Measurements from ENCODE around the gene SPATA33. TPM values are rescaled to one million over a fixed set of nuclear protein-coding genes. Genes with fewer than 3 reads are reported as not detected.

Gene SPATA33
- total RNA-seq, 1 donor from 2014 or later: 13.8 TPM

DNA sequence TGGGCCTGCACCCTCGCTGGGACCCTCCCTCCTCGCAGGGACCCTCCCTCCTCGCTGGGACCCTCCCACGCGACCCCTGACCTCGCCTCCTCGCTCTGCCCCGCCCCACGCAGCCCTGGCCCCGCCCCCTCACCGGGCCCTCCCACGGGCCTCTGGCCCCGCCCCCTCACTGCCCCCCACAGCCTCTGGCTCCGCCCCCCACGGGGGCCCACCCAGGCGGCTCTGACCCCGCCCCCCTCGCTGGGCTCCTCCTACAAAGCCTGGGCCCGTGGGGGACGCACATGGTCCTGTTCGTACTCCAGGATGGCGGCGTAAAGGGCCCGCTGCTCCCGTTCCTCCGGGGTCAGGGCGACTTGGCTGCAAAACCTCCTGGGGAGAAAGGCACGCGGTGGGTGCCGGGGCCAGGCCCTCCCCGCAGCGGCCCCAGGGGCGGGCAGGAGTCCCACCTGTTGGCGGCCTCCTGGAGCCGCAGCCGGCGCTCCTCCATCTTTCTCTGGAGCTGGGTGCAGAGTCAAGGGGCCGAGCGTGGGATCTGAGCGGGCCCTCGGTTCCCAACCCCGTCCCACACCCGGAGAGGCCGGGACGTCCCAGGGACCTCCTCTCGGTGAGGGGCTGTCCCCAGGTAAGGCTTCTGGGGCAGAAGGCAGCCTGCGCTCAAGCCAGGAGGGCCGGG is 54.1 kb downstream of the SPATA33 start:
- Mint-ChIP-seq H3K4me1 (ENCODE audit: unreplicated experiment) (no peaks in the 10 kb centered on the region), H3K9me3 (ENCODE audit: unreplicated experiment) (no peaks in the 10 kb centered on the region), H3K36me3 (ENCODE audit: low read depth, unreplicated experiment) (no peaks in the 10 kb centered on the region), H3K27ac (ENCODE audit: unreplicated experiment) (no peak overlapping the region), H3K4me3 (ENCODE audit: unreplicated experiment) (no peak overlapping the region), H3K27me3 (ENCODE audit: unreplicated experiment) (peaks cover 3% of the 10 kb centered on the region)
- peak; percentile 77 for DNase-seq (ENCODE audit: low spot score)
- TF ChIP-seq, protein P1, sequence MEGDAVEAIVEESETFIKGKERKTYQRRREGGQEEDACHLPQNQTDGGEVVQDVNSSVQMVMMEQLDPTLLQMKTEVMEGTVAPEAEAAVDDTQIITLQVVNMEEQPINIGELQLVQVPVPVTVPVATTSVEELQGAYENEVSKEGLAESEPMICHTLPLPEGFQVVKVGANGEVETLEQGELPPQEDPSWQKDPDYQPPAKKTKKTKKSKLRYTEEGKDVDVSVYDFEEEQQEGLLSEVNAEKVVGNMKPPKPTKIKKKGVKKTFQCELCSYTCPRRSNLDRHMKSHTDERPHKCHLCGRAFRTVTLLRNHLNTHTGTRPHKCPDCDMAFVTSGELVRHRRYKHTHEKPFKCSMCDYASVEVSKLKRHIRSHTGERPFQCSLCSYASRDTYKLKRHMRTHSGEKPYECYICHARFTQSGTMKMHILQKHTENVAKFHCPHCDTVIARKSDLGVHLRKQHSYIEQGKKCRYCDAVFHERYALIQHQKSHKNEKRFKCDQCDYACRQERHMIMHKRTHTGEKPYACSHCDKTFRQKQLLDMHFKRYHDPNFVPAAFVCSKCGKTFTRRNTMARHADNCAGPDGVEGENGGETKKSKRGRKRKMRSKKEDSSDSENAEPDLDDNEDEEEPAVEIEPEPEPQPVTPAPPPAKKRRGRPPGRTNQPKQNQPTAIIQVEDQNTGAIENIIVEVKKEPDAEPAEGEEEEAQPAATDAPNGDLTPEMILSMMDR (IDR thresholded peaks at IDR 0.05; ENCODE audit: unreplicated experiment): no peak

DNA sequence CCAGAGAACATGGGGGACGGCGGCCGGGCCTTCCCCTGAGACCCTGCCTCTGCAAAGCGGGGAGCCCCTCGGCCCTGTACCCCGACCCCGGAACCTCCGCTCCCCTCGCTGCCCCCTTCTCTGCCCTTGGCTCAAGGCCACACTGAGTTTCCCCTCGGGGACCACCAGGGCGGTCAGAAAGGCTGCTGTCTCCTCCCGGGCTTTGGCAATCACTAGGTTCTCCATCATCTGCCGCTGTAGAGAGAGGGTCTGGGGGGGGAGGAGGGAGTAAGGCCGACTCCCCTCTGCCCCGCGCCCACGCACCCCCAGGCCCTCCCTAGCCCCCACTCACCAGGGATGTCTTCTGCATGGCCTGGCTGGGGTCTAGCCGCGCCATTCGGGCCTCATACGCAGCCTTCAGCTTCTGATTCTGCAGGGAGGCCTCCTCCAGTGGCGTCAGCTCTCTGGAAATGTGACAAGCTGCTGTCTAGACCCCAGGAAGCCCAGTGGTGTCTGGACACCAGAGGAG is 54.7 kb downstream of the SPATA33 start:
- no peaks in the 10 kb centered on the region for H3K9me3 Mint-ChIP-seq (ENCODE audit: unreplicated experiment)
- H3K4me1 Mint-ChIP-seq (ENCODE audit: unreplicated experiment): no peaks in the 10 kb centered on the region
- DNase-seq (ENCODE audit: low spot score): no peak
- H3K4me3 Mint-ChIP-seq (ENCODE audit: unreplicated experiment): no peak overlapping the region
- H3K27ac Mint-ChIP-seq (ENCODE audit: unreplicated experiment): no peak overlapping the region
- H3K36me3 Mint-ChIP-seq (ENCODE audit: low read depth, unreplicated experiment): no peaks in the 10 kb centered on the region
- TF ChIP-seq, protein P1 (IDR thresholded peaks at IDR 0.05; ENCODE audit: unreplicated experiment): no peak
- peaks cover 4% of the 10 kb centered on the region for H3K27me3 Mint-ChIP-seq (ENCODE audit: unreplicated experiment)

DNA sequence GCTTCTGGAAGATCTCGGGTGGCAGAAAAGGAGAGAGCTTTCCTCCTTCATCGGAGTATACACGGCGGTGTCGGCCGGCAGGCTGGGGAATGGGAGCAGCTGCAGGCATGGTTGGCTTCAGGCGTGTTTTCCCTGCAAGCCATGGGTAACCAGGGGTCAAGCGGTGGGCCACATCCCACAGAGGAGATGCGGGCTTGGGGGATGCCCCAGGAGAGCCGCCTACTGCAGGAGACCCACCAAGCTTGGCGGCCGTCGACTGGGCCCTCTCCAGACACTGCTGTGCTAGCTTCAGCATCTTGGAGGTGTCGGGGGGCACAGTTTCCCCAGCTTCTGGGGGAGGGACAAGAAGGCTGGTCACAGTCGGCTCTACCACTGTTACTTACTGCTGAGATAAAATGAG is 58.9 kb downstream of the SPATA33 start:
- Mint-ChIP-seq H3K27me3 (ENCODE audit: unreplicated experiment) (peaks cover 21% of the 10 kb centered on the region), H3K4me1 (ENCODE audit: unreplicated experiment) (peaks cover 2% of the 10 kb centered on the region), H3K9me3 (ENCODE audit: unreplicated experiment) (no peaks in the 10 kb centered on the region), H3K4me3 (ENCODE audit: unreplicated experiment) (no peak overlapping the region), H3K27ac (ENCODE audit: unreplicated experiment) (no peak overlapping the region), H3K36me3 (ENCODE audit: low read depth, unreplicated experiment) (peaks cover 3% of the 10 kb centered on the region)
- TF ChIP-seq, protein P1 (IDR thresholded peaks at IDR 0.05; ENCODE audit: unreplicated experiment): no peak
- no peak for DNase-seq (ENCODE audit: low spot score)

DNA sequence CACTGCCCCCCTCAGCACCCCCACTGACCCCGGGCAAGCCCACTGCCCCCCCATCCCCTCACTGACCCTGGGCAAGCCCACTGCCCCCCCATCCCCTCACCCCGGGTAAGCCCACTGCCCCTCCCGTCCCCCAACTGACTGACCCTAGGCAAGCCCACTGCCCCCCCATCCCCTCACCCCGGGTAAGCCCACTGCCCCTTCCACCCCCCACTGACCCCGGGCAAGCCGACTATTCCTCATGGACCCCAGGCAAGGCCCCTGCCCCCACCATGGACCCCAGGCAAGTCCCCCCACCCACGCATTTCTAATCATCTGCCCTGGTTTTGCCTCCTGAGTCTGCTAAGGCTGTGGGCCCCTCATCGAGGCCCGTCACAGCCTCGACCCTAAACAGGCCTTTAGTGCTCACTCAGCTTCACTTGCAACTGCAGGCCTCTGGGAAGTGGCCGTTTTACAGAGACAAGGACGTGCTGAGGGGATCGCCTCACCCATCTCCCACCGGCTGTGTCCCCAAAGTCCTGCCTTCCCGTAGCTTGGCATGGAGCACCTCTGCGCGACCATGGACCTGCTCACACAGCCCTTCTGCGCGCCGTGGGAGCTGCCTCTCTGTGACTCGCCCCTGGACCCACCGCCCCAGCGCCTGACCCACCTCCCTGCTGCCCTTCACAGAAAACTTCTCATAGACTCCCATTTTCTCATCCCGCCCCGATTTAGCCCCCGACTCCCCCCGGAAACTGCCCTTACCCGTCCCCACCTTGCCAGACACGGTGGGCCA is 59.5 kb downstream of the SPATA33 start:
- peaks cover 2% of the 10 kb centered on the region for H3K4me1 Mint-ChIP-seq (ENCODE audit: unreplicated experiment)
- peaks cover 3% of the 10 kb centered on the region for H3K36me3 Mint-ChIP-seq (ENCODE audit: low read depth, unreplicated experiment)
- no peak for DNase-seq (ENCODE audit: low spot score)
- no peaks in the 10 kb centered on the region for H3K9me3 Mint-ChIP-seq (ENCODE audit: unreplicated experiment)
- H3K4me3 Mint-ChIP-seq (ENCODE audit: unreplicated experiment): peak overlapping the region; percentile 42
- no peak overlapping the region for H3K27ac Mint-ChIP-seq (ENCODE audit: unreplicated experiment)
- TF ChIP-seq, protein P1 (IDR thresholded peaks at IDR 0.05; ENCODE audit: unreplicated experiment): no peak
- H3K27me3 Mint-ChIP-seq (ENCODE audit: unreplicated experiment): peaks cover 21% of the 10 kb centered on the region
